ENCODE results near the gene CYFIP1. TPM values are rescaled to one million over a fixed set of nuclear protein-coding genes. Genes with fewer than 3 reads are reported as not detected.

Gene CYFIP1
- total and polyA plus RNA-seq, 10 donors = 11.5 to 139 (median 84.9) TPM

DNA sequence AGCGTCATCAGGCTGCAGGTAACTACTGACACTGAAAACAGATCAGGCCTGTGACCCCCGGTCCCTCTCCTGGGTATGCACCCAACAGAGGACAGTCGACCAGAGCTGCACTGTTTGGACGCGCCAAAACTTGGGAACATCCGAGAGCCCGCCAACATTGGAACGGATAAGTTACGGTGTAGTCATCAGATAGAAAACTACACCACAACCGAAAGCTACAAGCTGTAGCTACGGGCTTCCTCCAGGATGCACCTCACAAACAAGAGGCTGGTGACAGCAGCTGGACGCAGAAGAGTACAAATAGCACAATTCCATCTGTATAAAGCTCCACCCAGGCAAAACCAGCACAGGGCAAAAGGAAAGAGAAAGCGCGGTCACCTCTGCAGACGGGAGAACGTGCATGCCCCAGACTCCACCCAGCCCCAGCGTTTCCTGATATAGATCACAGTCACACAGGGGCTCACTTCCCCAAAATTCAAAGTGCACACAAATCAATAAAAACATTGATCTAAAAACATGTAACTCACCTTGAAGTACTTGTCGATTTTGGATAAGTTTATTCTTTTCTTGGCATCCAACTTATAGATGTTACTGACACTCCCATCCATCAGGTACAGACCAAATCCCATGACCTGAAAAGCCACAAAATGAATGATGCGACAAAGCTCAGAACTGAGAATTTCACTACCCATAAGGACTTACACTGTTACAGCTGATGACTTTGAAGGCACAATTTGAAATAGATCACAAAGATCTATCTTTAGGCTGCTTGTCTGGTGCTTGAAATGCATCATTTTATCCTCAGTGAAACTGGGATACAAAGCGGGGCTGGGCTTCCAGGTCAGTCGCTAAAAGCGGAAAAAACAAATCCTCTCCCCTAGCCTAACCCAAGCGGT, 43.3 kb downstream of the CYFIP1 start:
- intact Hi-C loops (cut with DNase I; ENCODE audit: low total_unique reads) = no loop called here
- Histone ChIP-seq H3K4me1 (peaks cover 0 to 15% (median 0%) of the 10 kb centered on the region in 6 donors), H3K9me3 (no peaks in the 10 kb centered on the region), H3K27me3 (replicated peaks in 1 of 7) (no peaks in the 10 kb centered on the region), H3K4me3 (no peak overlapping the region), H3K27ac (peak overlapping the region in 4 of 8 donors; percentile 3 to 14 (median 10)), H3K36me3 (peaks cover 0 to 81% (median 25%) of the 10 kb centered on the region in 6 donors)
- 80 to 85% (median 81%) methylated on average over 23 of the region's 23 CpGs for WGBS, 5 donors
- DNase-seq = no peak
- TF ChIP-seq POLR2A (IDR thresholded peaks at IDR 0.05) = no peak
- TF ChIP-seq POLR2AphosphoS5 (IDR thresholded peaks at IDR 0.05) = no peak
- TF ChIP-seq, protein P1, sequence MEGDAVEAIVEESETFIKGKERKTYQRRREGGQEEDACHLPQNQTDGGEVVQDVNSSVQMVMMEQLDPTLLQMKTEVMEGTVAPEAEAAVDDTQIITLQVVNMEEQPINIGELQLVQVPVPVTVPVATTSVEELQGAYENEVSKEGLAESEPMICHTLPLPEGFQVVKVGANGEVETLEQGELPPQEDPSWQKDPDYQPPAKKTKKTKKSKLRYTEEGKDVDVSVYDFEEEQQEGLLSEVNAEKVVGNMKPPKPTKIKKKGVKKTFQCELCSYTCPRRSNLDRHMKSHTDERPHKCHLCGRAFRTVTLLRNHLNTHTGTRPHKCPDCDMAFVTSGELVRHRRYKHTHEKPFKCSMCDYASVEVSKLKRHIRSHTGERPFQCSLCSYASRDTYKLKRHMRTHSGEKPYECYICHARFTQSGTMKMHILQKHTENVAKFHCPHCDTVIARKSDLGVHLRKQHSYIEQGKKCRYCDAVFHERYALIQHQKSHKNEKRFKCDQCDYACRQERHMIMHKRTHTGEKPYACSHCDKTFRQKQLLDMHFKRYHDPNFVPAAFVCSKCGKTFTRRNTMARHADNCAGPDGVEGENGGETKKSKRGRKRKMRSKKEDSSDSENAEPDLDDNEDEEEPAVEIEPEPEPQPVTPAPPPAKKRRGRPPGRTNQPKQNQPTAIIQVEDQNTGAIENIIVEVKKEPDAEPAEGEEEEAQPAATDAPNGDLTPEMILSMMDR (IDR thresholded peaks at IDR 0.05 in 8 of 11, conservative IDR thresholded peaks at IDR 0.05 in 3 of 11) = no peak

DNA sequence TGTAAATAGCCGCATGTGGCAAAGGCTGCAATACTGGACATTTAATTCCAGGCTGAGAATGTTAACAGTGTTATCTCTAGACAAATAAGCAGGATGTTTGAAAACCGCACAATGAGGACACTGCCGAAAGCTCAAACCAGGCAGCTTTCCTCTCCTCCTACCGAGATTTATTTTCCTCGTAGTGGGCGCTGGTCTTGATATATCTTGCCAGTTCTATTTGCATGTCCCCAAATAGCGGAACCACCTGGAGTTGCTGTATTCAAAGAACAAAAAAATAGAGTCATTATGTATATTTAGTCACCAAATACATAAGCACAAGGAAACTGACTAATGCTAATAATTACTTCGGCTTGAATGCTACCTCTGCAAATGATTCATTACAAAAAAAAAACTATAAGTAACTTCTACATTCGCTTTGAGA, 46.5 kb downstream of the CYFIP1 start:
- WGBS, 5 donors = 80 to 95% (median 88%) methylated on average over 9 of the region's 9 CpGs
- no peak for DNase-seq
- TF ChIP-seq, protein P1 (IDR thresholded peaks at IDR 0.05 in 8 of 11, conservative IDR thresholded peaks at IDR 0.05 in 3 of 11) = no peak
- no peak for TF ChIP-seq POLR2A (IDR thresholded peaks at IDR 0.05)
- no peak for TF ChIP-seq POLR2AphosphoS5 (IDR thresholded peaks at IDR 0.05)
- Histone ChIP-seq H3K4me3 (no peak overlapping the region), H3K36me3 (peaks cover 0 to 88% (median 25%) of the 10 kb centered on the region in 6 donors), H3K4me1 (peaks cover 0 to 11% (median 0%) of the 10 kb centered on the region in 6 donors), H3K27ac (no peak overlapping the region), H3K27me3 (replicated peaks in 1 of 7) (no peaks in the 10 kb centered on the region), H3K9me3 (no peaks in the 10 kb centered on the region)
- intact Hi-C loops (cut with DNase I; ENCODE audit: low total_unique reads) = no loop called here

DNA sequence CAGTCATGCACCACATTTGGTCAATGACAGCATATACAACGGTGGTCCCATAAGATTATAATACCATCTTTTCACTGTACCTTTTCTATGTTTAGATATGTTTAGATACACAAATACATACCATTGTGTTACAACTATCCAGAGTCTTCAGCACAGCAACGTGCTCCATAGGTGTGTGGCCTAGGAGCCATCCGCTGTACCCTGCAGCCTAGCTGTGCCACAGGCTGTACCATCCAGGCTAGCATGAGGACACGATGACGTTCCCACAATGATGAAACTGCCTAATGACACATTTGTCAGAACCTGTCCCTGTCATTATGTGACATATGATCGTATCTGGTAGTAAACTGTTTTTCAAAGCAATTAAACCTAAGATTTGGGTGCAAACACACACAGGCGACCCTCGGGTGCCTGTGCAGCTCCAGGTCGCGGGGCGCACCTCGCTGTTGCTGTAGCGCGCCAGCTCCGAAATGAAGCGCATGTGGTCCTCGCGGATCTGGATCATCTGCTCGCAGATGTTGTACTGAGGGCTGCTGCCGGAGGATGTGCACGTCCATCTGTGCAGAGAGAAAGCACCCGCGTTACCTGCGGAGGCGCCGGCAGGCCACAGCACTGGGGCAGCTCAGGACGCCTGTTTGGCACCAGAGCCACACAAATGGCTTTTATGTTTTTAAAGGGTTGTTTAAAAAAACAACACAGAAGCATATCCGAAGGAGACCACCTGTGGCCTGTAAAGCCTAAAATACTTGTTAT, 48.2 kb downstream of the CYFIP1 start:
- H3K4me3 ChIP-seq = no peak overlapping the region
- peaks cover 0 to 6% (median 0%) of the 10 kb centered on the region in 6 donors for H3K4me1 ChIP-seq
- H3K9me3 ChIP-seq = no peaks in the 10 kb centered on the region
- H3K27me3 ChIP-seq (replicated peaks in 1 of 7) = no peaks in the 10 kb centered on the region
- no peak for DNase-seq
- 89 to 94% (median 92%) methylated on average over 28 of the region's 28 CpGs for WGBS, 5 donors
- peaks cover 0 to 84% (median 19%) of the 10 kb centered on the region in 6 donors for H3K36me3 ChIP-seq
- intact Hi-C loops (cut with DNase I; ENCODE audit: low total_unique reads) = no loop called here
- no peak for TF ChIP-seq POLR2A (IDR thresholded peaks at IDR 0.05)
- TF ChIP-seq, protein P1 (IDR thresholded peaks at IDR 0.05 in 8 of 11, conservative IDR thresholded peaks at IDR 0.05 in 3 of 11) = no peak
- TF ChIP-seq POLR2AphosphoS5 (IDR thresholded peaks at IDR 0.05) = peak in 1 of 3 donors; percentile 56
- H3K27ac ChIP-seq = no peak overlapping the region

Measured in spleen (tissue), 11 donors.